Endothelial cell of umbilical vein (primary cell): ENCODE measurements around the gene PRKAG2. TPM values are rescaled to one million over a fixed set of nuclear protein-coding genes. Genes with fewer than 3 reads are reported as not detected.

ENCODE experiments used
- BruUV-seq: library from RNA; stranded (reverse); fragments of 400-500 nt; replicated peaks from 2 replicates; lab custom pipeline; 2021; lab: Mats Ljungman, UMichigan
- CTCF ChIA-PET: fragments of 300-600, 350-600 bp; sonication (Branson Sonifier 250); formaldehyde crosslinking; loops from one replicate; lab custom pipeline; 2021; ENCODE audit warnings: antibody characterized with exemption, inconsistent platforms; lab: Charles Lee
- POLR2A ChIA-PET: fragments of 300-600, 350-600 bp; sonication (Branson Sonifier 250); formaldehyde crosslinking; loops from one replicate; lab custom pipeline; 2021; ENCODE audit warnings: antibody characterized with exemption, inconsistent platforms; lab: Charles Lee
- DNase-seq: peaks from one replicate; pipeline ENCODE4 v3.0.0-alpha.2; 2011; ENCODE audit warnings: low read depth, low spot score
- FAIRE-seq: peaks from 2 replicates; lab custom pipeline; 2011; peaks lifted over from hg19 to GRCh38; lab: Jason Lieb, UNC
- H2AFZ ChIP-seq: 2 replicates; pipeline ENCODE4 v1.6.0; 2012; ENCODE audit warnings: low read depth, low read length, control low read depth, inconsistent platforms
- H3K27ac ChIP-seq: 2 replicates; pipeline ENCODE4 v1.5.1; 2011; ENCODE audit warnings: low read depth, mild to moderate bottlenecking, control low read depth, low read length, moderate library complexity; ENCODE audit not compliant: insufficient read depth
- H3K27me3 ChIP-seq, 2 experiments: 2 replicates each; pipeline versions ENCODE4 v1.6.0 to v1.6.1; 2011; ENCODE audit warnings: low read length in 2 of 2, mixed read lengths in 1 of 2; ENCODE audit not compliant: control insufficient read depth in 2 of 2, insufficient read depth in 2 of 2
- H3K36me3 ChIP-seq, 2 experiments: 2 replicates in 1 of 2; 3 replicates in 1 of 2; pipeline ENCODE4 v1.5.1; 2011; ENCODE audit warnings: low read length in 2 of 2, mild to moderate bottlenecking in 1 of 2, moderate library complexity in 1 of 2; ENCODE audit not compliant: control insufficient read depth in 2 of 2, insufficient read depth in 2 of 2; ENCODE audit errors: extremely low read depth in 1 of 2
- H3K4me1 ChIP-seq: 3 replicates; pipeline ENCODE4 v1.5.1; 2011; ENCODE audit warnings: mild to moderate bottlenecking, low read length; ENCODE audit not compliant: control insufficient read depth, insufficient read depth; ENCODE audit errors: extremely low read depth
- H3K4me2 ChIP-seq: 2 replicates; pipeline ENCODE4 v1.6.1; 2011; ENCODE audit warnings: low read length, control low read depth, mixed read lengths; ENCODE audit not compliant: insufficient read depth
- H3K4me3 ChIP-seq, 3 experiments: fragments of 200-600 bp in 1 of 3; sonication (generic), shearing (Covaris generic) in 1 of 3; replicated peaks in 1 of 3; 2 replicates each; pipeline ENCODE4 v1.5.1; 2011 to 2016; ENCODE audit warnings: control low read depth in 3 of 3, low read length in 3 of 3, mild to moderate bottlenecking in 2 of 3, inconsistent platforms in 1 of 3, low read depth in 1 of 3, moderate library complexity in 1 of 3; ENCODE audit not compliant: insufficient read depth in 1 of 3
- H3K79me2 ChIP-seq: 2 replicates; pipeline ENCODE4 v1.6.0; 2012; ENCODE audit warnings: low read length, inconsistent platforms; ENCODE audit not compliant: control insufficient read depth, insufficient read depth
- H3K9ac ChIP-seq: replicated peaks from 2 replicates; pipeline ENCODE3; 2011; ENCODE audit warnings: low read length, control low read depth; ENCODE audit not compliant: insufficient read depth; ENCODE audit errors: extremely low read depth
- H3K9me1 ChIP-seq: replicated peaks from 3 replicates; pipeline ENCODE4 v1.6.0; 2011; ENCODE audit warnings: mild to moderate bottlenecking, low read length; ENCODE audit not compliant: control insufficient read depth, insufficient read depth; ENCODE audit errors: extremely low read depth
- H3K9me3 ChIP-seq: replicated peaks from 2 replicates; pipeline ENCODE4 v1.5.1; 2012; ENCODE audit warnings: low read length, inconsistent platforms; ENCODE audit not compliant: control insufficient read depth, insufficient read depth
- H4K20me1 ChIP-seq: replicated peaks from 2 replicates; pipeline ENCODE3; 2011; ENCODE audit warnings: mild to moderate bottlenecking, low read length; ENCODE audit not compliant: control insufficient read depth, insufficient read depth; ENCODE audit errors: extremely low read depth
- CTCF ChIP-seq, 2 donors: IDR thresholded peaks; 1 replicate in 1 of 2; 2 replicates in 1 of 2; pipeline ENCODE4 v1.5.1; 2011; ENCODE audit warnings: low read length in 2 of 2, mild to moderate bottlenecking in 2 of 2, moderate library complexity in 2 of 2, control low read depth in 1 of 2, inconsistent platforms in 1 of 2, low read depth in 1 of 2; ENCODE audit not compliant: insufficient read depth in 1 of 2; ENCODE audit errors: extremely low read depth in 1 of 2
- EZH2 ChIP-seq: IDR thresholded peaks from 2 replicates; pipeline ENCODE4 v1.6.1; 2012; ENCODE audit warnings: borderline replicate concordance, low read depth, mild to moderate bottlenecking, moderate library complexity, low read length, inconsistent platforms; ENCODE audit not compliant: severe bottlenecking
- FOS ChIP-seq: IDR thresholded peaks from 2 replicates; pipeline ENCODE4 v1.6.1; 2011; ENCODE audit warnings: mild to moderate bottlenecking, low read length, moderate library complexity, borderline replicate concordance; ENCODE audit not compliant: insufficient read depth
- GATA2 ChIP-seq: IDR thresholded peaks from 2 replicates; pipeline ENCODE4 v1.7.0; 2011; ENCODE audit warnings: low read depth, mild to moderate bottlenecking, moderate library complexity, mixed read lengths, low read length; ENCODE audit not compliant: insufficient read length, insufficient read depth
- JUN ChIP-seq: IDR thresholded peaks from 2 replicates; pipeline ENCODE4 v1.6.1; 2011; ENCODE audit warnings: borderline replicate concordance, low read depth; ENCODE audit not compliant: insufficient read length, insufficient read depth
- MAX ChIP-seq: IDR thresholded peaks from 2 replicates; pipeline ENCODE4 v1.6.1; 2011; ENCODE audit not compliant: insufficient read depth, insufficient read length
- MYC ChIP-seq: IDR thresholded peaks from one replicate; pipeline ENCODE4 v1.6.1; 2011; ENCODE audit warnings: mild to moderate bottlenecking, low read depth, low read length
- POLR2A ChIP-seq: IDR thresholded peaks from 2 replicates; pipeline ENCODE4 v1.6.1; 2012; ENCODE audit warnings: low read depth, mild to moderate bottlenecking, control low read depth, low read length
- POLR2AphosphoS5 ChIP-seq: IDR thresholded peaks from 2 replicates; pipeline ENCODE4 v1.6.1; 2012; ENCODE audit warnings: low read depth, mild to moderate bottlenecking, control low read depth, low read length, moderate library complexity; ENCODE audit not compliant: insufficient read depth
- dilution Hi-C: fragments of 300-500 bp; cut with MboI; formaldehyde crosslinking; loops from one replicate; pipeline ENCODE4 v1.15.0; 2019; ENCODE audit warnings: low sequenced_read_pairs; ENCODE audit not compliant: extremely low pct_ligation_motif_present
- intact Hi-C: fragments of 100-400 bp; cut with micrococcal nuclease; formaldehyde crosslinking; loops from one replicate; pipeline ENCODE4 v1.10.0; 2022
- polyA plus RNA-seq, 4 experiments: library from polyadenylated mRNA; depleted of rRNA in 3 of 4; stranded (reverse) in 3 of 4; unstranded in 1 of 4; fragments of >200 nt; gene quantifications; 2 replicates each; pipeline versions ENCODE4 v1.2.1 to v1.2.3, GENCODE V29; 2011 to 2012; ENCODE audit warnings: missing spikeins in 1 of 4
- total RNA-seq: library from RNA; stranded (reverse); gene quantifications from 2 replicates; pipeline ENCODE4 v1.2.3, GENCODE V29; 2021

PRKAG2 gene
- total and polyA plus RNA-seq, 2 donors (not counting 3 experiments of a cell fraction or from before 2014, with no cell fraction given) = 19.3 to 51.5 TPM

GRCh38 chr7:151789380-151789947 is 87.5 kb downstream of the PRKAG2 start:
- FAIRE-seq (no peak), DNase-seq (no peak)
- H3K79me2 ChIP-seq = no peaks in the 10 kb centered on the region
- ChIA-PET CTCF (no interaction called here), POLR2A (no interaction called here)
- H3K36me3 ChIP-seq = no peaks in the 10 kb centered on the region
- BruUV-seq = no TSS peak
- no peaks in the 10 kb centered on the region for H3K4me1 ChIP-seq
- dilution Hi-C loops (no loop called here), intact Hi-C loops (no loop called here)
- peaks cover 6 to 14% of the 10 kb centered on the region in 2 experiments for H3K27me3 ChIP-seq
- no peak overlapping the region for H2AFZ ChIP-seq
- H3K9me3 ChIP-seq = no peaks in the 10 kb centered on the region
- no peak overlapping the region for H3K9ac ChIP-seq
- H3K9me1 ChIP-seq = no peaks in the 10 kb centered on the region
- H3K4me2 ChIP-seq = no peak overlapping the region
- no peaks in the 10 kb centered on the region for H4K20me1 ChIP-seq
- no peak overlapping the region for H3K4me3 ChIP-seq
- TF ChIP-seq POLR2AphosphoS5 (no peak), GATA2 (no peak), EZH2 (no peak), MAX (no peak), FOS (no peak), MYC (no peak), JUN (no peak), POLR2A (no peak), CTCF (IDR thresholded peaks at IDR 0.05; ENCODE audit: extremely low read depth in 1 of 2, insufficient read depth in 1 of 2, low read depth in 1 of 2, low read length in 2 of 2) (no peak)
- H3K27ac ChIP-seq = no peak overlapping the region
